ENCODE data around the gene C16orf74.

The C16orf74 gene

GRCh38 chr16:85724126-85724879 lies 26.6 kb downstream of the C16orf74 start:
- TF ChIP-seq CTCF (IDR thresholded peaks at IDR 0.05; ENCODE audit: control insufficient read depth, insufficient read depth, low read depth, low read length, missing control alignments), result no peak
- no peak for DNase-seq (ENCODE audit: low read depth)
- H3K4me3 ChIP-seq (ENCODE audit: control insufficient read depth, low read depth, low read length), result no peak overlapping the region

DNA sequence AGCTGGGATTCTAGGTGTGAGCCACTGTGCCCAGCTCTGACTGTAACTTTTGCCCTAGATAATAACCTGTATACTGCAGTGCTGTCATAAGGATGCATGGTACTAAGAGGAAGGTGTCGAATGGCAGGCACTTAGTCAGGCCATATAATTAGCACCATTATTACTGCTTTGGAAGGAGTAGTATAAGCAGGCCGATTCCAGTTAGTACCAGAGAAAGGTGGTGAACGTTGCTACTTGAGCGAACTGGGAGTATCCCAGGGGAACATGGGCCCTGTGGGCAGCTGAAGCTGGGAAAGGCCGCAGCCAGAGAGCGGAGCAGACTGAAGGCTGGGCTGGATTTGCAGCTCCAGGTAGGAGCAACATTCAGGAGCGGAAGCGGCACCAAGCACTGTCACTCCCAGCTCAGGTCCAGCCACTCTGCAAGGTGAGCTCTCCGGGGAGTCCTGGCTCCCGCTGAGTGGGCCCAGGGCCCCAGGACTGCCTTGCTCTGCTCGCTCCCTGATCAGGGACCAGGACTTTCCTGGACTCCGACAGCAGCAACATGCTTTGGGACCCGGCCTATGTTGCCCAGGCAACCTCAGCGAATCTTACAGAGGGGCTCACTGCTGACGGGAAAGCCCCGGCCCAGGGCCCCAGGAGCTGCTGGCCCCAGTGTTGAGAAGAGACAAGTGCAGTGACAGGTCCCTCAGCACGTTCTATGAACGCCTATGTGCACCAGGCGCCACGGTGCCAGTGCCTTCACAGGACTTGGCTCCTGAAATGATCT lies 28.6 kb downstream of the C16orf74 start:
- DNase-seq (ENCODE audit: low read depth), result no peak
- H3K4me3 ChIP-seq (ENCODE audit: control insufficient read depth, low read depth, low read length), result no peak overlapping the region
- no peak for TF ChIP-seq CTCF (IDR thresholded peaks at IDR 0.05; ENCODE audit: control insufficient read depth, insufficient read depth, low read depth, low read length, missing control alignments)

DNA sequence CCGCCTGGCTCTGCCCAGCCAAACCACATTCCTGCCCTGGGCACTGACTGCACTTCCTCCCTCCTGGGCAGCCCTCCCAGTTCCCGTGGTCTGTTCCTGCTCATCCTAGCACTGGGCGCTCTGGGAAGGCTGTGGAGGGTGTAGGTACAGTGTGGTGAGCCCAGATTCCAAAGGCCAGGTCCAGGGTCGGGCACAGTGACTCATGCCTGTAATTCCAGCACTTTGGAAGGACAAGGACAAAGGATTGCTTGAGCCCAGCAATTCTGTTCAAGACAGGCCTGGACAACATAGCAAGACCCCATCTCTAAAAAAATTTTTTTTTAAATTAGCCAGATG lies 30.6 kb downstream of the C16orf74 start:
- no peak for DNase-seq (ENCODE audit: low read depth)
- no peak for TF ChIP-seq CTCF (IDR thresholded peaks at IDR 0.05; ENCODE audit: control insufficient read depth, insufficient read depth, low read depth, low read length, missing control alignments)
- H3K4me3 ChIP-seq (ENCODE audit: control insufficient read depth, low read depth, low read length), result no peak overlapping the region

GRCh38 chr16:85719605-85720301 lies 31.1 kb downstream of the C16orf74 start:
- TF ChIP-seq CTCF (IDR thresholded peaks at IDR 0.05; ENCODE audit: control insufficient read depth, insufficient read depth, low read depth, low read length, missing control alignments), result no peak

GRCh38 chr16:85718682-85719081 lies 32.2 kb downstream of the C16orf74 start:
- no peak for DNase-seq (ENCODE audit: low read depth)
- peak; percentile 69 for TF ChIP-seq CTCF (IDR thresholded peaks at IDR 0.05; ENCODE audit: control insufficient read depth, insufficient read depth, low read depth, low read length, missing control alignments)
- no peak overlapping the region for H3K4me3 ChIP-seq (ENCODE audit: control insufficient read depth, low read depth, low read length)

More at GRCh38 chr16:85719605-85720301, 31.1 kb downstream of the C16orf74 start:
- no peak for DNase-seq (ENCODE audit: low read depth)
- no peak overlapping the region for H3K4me3 ChIP-seq (ENCODE audit: control insufficient read depth, low read depth, low read length)

- DNase-seq (ENCODE audit: low read depth), result no peak
- no peak overlapping the region for H3K4me3 ChIP-seq (ENCODE audit: control insufficient read depth, low read depth, low read length)
- no peak for TF ChIP-seq CTCF (IDR thresholded peaks at IDR 0.05; ENCODE audit: control insufficient read depth, insufficient read depth, low read depth, low read length, missing control alignments)
Measured at GRCh38 chr16:85718153-85718477, 32.8 kb downstream of the C16orf74 start.
